Naive B cell (primary cell): Measurements from ENCODE around the gene ZFP28. TPM values are rescaled to one million over a fixed set of nuclear protein-coding genes. Genes with fewer than 3 reads are reported as not detected.

Experiments used
- ATAC-seq, 2 donors: fragments of 150-1000 bp; cut with Tn5 transposase; 2 replicates each; pipeline ENCODE4 v1.10.0; 2021; ENCODE audit warnings: low read depth in 2 of 2, mild to moderate bottlenecking in 2 of 2, moderate library complexity in 2 of 2
- DNase-seq: peaks from one replicate; pipeline ENCODE4 v3.0.0; 2022
- H3K27ac Mint-ChIP-seq, 6 donors: one replicate each; pipeline ENCODE4 v1.8.0; 2020 to 2022; ENCODE audit warnings: mild to moderate bottlenecking in 6 of 6, mixed read lengths in 6 of 6, moderate library complexity in 5 of 6, inconsistent platforms in 2 of 6
- H3K27me3 Mint-ChIP-seq, 3 donors: one replicate each; pipeline ENCODE4 v1.8.0; 2021 to 2022; ENCODE audit warnings: mixed read lengths in 3 of 3, mild to moderate bottlenecking in 1 of 3
- H3K36me3 Mint-ChIP-seq, 2 donors: one replicate each; pipeline ENCODE4 v1.8.0; 2020 to 2022; ENCODE audit warnings: mixed read lengths in 2 of 2, inconsistent platforms in 1 of 2, mild to moderate bottlenecking in 1 of 2
- H3K4me1 Mint-ChIP-seq, 3 donors: one replicate each; pipeline ENCODE4 v1.8.0; 2020 to 2022; ENCODE audit warnings: mixed read lengths in 3 of 3, inconsistent platforms in 1 of 3, mild to moderate bottlenecking in 1 of 3, moderate library complexity in 1 of 3
- H3K4me3 Mint-ChIP-seq, 8 donors: one replicate each; pipeline ENCODE4 v1.8.0; 2020 to 2022; ENCODE audit warnings: mild to moderate bottlenecking in 8 of 8, mixed read lengths in 8 of 8, moderate library complexity in 8 of 8, inconsistent platforms in 2 of 8
- H3K9me3 Mint-ChIP-seq, 7 donors: one replicate each; pipeline ENCODE4 v1.8.0; 2020 to 2022; ENCODE audit warnings: mixed read lengths in 7 of 7, mild to moderate bottlenecking in 5 of 7, inconsistent platforms in 2 of 7, moderate library complexity in 1 of 7
- polyA plus RNA-seq, 6 donors: library from polyadenylated mRNA; unstranded; fragments of 300-500 nt; fragmentation: Illumina TruSeq; gene quantifications; one replicate each; pipeline ENCODE4 v1.2.3, GENCODE V29; 2021; ENCODE audit warnings: low read depth in 6 of 6

Gene ZFP28
- polyA plus RNA-seq = 1 to 10 TPM in 5 of 6 donors, not detected in 1; 1.8 to 4.7 (median 4.1) TPM

DNA sequence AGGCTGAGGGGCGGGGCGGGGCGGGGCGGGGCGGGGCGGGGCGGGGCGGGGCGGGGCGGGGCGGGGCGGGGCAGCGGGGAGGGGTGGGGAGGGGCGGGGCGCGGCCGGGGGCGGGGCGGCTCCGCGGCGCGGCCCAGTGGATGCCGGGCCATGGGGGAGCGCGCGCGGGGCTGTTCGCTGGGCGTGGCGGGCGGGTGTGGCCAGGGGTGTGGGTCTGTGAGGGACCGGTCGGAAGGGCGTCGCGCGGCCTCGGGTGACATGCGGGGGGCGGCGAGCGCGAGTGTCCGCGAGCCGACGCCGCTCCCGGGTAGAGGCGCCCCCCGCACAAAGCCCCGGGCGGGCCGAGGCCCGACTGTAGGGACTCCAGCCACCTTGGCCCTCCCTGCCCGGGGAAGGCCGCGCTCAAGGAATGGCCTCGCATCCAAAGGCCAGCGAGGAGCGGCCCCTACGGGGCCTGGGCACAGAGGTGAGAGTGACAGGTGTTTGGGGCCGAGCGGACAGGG is at the start of gene ZFP28:
ZFP28 (plus strand) TSS at position 188 of the 503 bp plus-strand sequence; CDS start at position 259, 71 bp downstream.
- Mint-ChIP-seq H3K36me3 (peaks cover 27 to 40% of the 10 kb centered on the region in 2 donors), H3K4me3 (peak within 1 kb of the TSS; percentile 91 to 97 (median 95)), H3K27me3 (no peaks in the 10 kb centered on the region), H3K9me3 (peaks cover 15 to 76% (median 60%) of the 10 kb centered on the region in 7 donors), H3K27ac (peak within 1 kb of the TSS; percentile 87 to 99 (median 97)), H3K4me1 (peaks cover 26 to 29% (median 26%) of the 10 kb centered on the region in 3 donors)
- DNase-seq (no peak), ATAC-seq (peak; percentile 56 to 64)

DNA sequence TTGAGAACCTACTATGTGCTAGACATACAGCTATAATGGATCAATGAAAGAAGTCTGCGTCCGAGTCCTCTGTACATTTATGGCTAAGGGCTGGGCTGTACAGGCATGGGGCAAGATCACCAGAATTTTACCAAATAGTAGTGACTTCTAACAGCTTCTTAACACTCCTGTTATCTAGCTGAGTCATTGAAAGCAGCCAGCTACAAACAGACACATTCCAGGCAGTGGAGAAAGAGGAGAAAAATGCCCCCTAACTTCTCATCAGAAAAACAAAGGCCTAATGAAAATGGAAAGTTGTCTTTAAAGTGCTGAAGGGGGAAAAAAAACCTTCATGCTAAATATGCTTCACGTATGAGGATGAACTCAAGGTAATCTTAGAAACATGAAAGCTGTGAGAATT is 47.3 kb upstream of the ZFP28 start:
- DNase-seq (no peak), ATAC-seq (no peak)
- H3K27me3 Mint-ChIP-seq = no peaks in the 10 kb centered on the region
- H3K4me3 Mint-ChIP-seq = no peak overlapping the region
- peaks cover 0 to 3% (median 0%) of the 10 kb centered on the region in 3 donors for H3K4me1 Mint-ChIP-seq
- H3K27ac Mint-ChIP-seq = no peak overlapping the region
- H3K36me3 Mint-ChIP-seq = peaks cover 65 to 81% of the 10 kb centered on the region in 2 donors
- H3K9me3 Mint-ChIP-seq = peaks cover 17 to 89% (median 57%) of the 10 kb centered on the region in 7 donors

DNA sequence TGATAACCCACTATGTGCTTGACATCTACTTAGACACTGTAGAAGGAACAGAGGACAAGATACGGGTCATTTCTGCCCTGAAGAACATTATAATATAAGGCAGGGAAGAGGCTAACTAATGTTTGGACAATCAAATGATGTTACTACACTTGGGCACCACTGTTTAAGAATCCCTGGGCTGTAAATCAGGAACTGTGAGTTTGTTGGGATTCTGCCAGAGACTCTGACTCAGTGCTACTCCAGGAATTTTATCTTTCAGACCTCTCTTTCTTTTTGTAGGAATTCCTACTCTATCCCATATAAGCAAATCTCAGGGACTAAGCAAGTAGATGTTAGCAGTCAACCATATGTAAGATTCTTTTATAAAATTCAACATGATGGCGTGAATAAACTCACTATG is 34.2 kb upstream of the ZFP28 start:
- peaks cover 0 to 8% (median 0%) of the 10 kb centered on the region in 3 donors for H3K4me1 Mint-ChIP-seq

DNA sequence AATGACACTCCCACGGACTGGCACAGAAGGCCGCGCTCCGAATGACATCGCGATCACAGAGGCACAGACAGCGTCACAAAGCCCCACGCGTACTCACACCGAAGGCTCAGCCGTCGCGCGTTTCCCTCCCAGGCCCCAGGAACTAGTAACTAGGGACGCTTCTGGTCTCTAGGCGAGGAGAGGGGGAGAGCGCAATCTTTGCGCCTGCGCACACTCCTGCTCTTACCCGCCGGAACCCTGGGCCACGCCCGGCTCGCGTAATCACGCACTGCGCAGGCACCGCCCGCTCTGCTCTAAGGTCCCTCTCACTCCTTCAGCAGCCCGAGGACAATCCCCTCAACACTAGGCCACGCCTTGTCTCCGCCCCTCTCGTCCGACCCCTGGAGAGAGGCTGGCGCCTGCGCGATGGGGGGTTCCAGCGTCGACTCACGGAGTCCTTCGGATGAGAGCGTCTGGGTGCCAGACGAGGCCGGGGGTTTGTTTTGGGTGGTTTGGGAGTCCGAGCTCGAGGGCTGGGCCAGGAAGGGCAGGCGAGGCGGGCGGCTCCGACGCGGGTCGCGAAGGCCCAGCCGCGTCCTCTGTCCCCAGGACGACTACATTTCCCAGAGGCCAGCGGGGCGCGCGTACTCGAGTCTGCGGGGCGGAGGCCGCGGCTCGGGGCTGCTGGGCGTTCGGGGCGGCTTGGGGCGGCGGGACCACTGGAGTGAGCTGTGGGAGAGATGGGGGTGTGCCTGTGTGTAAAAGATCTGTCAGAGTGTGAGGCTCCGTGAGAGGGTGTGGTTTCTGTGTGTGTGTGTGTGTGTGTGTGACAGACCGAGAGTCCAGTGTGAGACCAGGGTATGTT is 31.1 kb upstream of the ZFP28 start, which contains the start of gene ZNF471:
ZNF471 (plus strand) TSS at position 410 of the 844 bp plus-strand sequence. CDS start 3,717 bp downstream, outside the sequence.
- peaks cover 5 to 6% of the 10 kb centered on the region in 2 donors for H3K36me3 Mint-ChIP-seq

More for the DNA sequence above, 34.2 kb upstream of the ZFP28 start:
- no peak for ATAC-seq
- H3K27me3 Mint-ChIP-seq = no peaks in the 10 kb centered on the region
- no peak for DNase-seq
- H3K9me3 Mint-ChIP-seq = peaks cover 9 to 61% (median 35%) of the 10 kb centered on the region in 7 donors
- H3K36me3 Mint-ChIP-seq = peaks cover 25 to 26% of the 10 kb centered on the region in 2 donors
- no peak overlapping the region for H3K4me3 Mint-ChIP-seq
- no peak overlapping the region for H3K27ac Mint-ChIP-seq

DNA sequence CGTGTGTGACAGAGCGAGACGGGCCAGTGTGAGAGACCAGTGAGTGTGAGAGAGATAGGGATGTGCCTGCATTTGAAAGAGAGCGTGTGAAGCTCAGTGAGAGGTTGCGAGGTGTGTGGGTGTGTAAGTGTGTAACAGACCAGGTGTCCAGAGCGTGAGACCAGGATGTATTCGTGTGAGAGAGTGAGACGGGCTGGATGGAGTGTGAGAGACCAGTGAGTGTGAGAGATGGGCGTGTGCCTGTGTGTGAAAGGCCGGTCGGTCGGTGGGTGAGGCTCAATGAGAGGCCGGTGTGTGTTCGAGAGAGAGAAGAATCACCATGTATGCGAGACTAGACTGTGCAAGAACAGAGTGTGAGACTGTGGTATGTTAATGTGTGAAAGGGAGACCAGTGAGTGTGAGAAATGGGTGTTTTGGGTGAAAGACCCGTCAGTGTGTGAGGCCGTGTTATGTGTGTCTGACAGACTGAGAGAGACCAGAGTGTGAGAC is 30.4 kb upstream of the ZFP28 start:
- Mint-ChIP-seq H3K4me1 (peaks cover 0 to 8% (median 0%) of the 10 kb centered on the region in 3 donors), H3K27me3 (no peaks in the 10 kb centered on the region), H3K4me3 (no peak overlapping the region), H3K36me3 (peaks cover 8 to 9% of the 10 kb centered on the region in 2 donors), H3K9me3 (peaks cover 0 to 41% (median 30%) of the 10 kb centered on the region in 7 donors), H3K27ac (no peak overlapping the region)
- ATAC-seq (no peak), DNase-seq (peak; percentile 1)

More for the DNA sequence above, 31.1 kb upstream of the ZFP28 start, which contains the start of gene ZNF471:
- Mint-ChIP-seq H3K4me1 (peaks cover 0 to 8% (median 0%) of the 10 kb centered on the region in 3 donors), H3K27ac (no peak within 1 kb of the TSS), H3K4me3 (peak within 1 kb of the TSS in 2 of 8 donors; percentile 54 to 65), H3K9me3 (peaks cover 1 to 39% (median 25%) of the 10 kb centered on the region in 7 donors), H3K27me3 (no peaks in the 10 kb centered on the region)
- peak; percentile 96 to 97 for ATAC-seq
- DNase-seq = peak; percentile 96

DNA sequence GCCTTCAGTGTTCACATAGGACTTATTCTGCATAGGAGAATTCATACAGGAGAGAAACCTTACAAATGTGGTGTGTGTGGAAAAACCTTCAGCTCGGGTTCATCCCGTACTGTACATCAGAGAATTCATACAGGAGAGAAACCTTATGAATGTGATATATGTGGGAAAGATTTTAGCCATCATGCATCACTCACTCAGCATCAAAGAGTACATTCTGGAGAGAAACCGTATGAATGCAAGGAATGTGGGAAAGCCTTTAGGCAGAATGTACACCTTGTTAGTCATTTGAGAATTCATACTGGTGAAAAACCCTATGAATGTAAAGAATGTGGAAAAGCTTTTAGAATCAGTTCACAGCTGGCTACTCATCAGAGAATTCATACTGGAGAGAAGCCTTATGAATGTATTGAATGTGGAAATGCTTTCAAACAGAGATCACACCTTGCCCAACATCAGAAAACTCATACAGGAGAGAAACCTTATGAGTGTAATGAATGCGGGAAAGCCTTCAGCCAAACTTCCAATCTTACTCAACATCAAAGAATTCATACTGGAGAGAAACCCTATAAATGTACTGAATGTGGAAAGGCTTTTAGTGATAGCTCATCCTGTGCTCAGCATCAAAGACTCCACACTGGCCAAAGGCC is 13.4 kb upstream of the ZFP28 start:
- Mint-ChIP-seq H3K9me3 (peaks cover 18 to 97% (median 84%) of the 10 kb centered on the region in 7 donors), H3K4me1 (no peaks in the 10 kb centered on the region), H3K27ac (no peak overlapping the region), H3K4me3 (no peak overlapping the region), H3K27me3 (no peaks in the 10 kb centered on the region), H3K36me3 (peaks cover 39 to 58% of the 10 kb centered on the region in 2 donors)
- no peak for DNase-seq
- no peak for ATAC-seq

DNA sequence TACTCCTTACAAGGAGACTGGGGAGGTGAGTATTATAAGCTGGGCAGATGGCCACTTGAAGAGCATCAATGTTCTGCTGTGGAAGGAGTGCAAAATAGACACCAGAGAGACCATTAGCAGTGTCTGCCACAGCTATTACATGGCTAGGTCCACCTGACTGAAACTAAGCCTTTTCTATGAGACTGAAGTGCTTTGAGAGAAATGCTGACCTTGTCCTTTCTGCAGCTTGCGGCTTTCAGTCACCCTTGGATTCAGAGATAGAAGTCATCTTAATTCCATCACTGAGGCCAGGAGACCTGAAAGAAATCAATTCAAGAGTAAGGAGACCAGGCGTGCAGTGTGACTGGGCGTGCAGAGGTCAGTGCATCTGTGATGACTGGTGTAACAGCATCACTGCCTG is 1.3 kb upstream of the ZFP28 start:
- peak overlapping the region; percentile 91 to 97 (median 94) for H3K4me3 Mint-ChIP-seq
- H3K36me3 Mint-ChIP-seq = peaks cover 26 to 45% of the 10 kb centered on the region in 2 donors
- ATAC-seq = no peak

DNA sequence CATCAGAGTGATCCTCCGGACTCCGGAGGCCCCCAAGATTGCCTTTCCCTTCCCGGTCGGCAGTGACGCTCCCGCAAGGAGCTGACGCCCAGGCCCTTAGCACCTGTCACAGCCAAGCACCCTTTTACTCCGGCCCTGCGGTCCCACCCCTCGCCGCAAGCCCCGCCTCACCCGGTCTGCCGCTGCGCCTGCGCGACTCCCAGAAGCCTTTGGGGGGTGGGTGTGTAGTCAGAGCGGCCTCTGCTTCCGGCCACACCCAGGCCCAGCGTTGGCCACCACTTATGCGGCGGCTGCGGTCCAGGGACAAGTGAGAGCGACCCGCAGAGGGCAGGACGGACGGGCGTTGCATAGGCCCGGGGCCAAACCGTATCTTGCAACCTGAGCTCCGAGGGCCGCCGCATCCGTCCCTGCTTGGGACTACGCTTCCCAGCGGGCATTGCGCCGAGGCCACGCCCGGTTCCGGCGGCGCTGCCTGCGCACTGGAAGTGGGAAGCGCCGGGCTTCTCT is 441 bp upstream of the ZFP28 start:
- Mint-ChIP-seq H3K36me3 (peaks cover 24 to 41% of the 10 kb centered on the region in 2 donors), H3K9me3 (peaks cover 15 to 73% (median 60%) of the 10 kb centered on the region in 7 donors), H3K4me3 (peak overlapping the region; percentile 91 to 97 (median 94)), H3K4me1 (peaks cover 26 to 29% (median 26%) of the 10 kb centered on the region in 3 donors), H3K27me3 (no peaks in the 10 kb centered on the region), H3K27ac (peak overlapping the region; percentile 87 to 99 (median 97))
- ATAC-seq (peak; percentile 88 to 91), DNase-seq (peak; percentile 94)

More for the DNA sequence above, 1.3 kb upstream of the ZFP28 start:
- peaks cover 0 to 6% (median 0%) of the 10 kb centered on the region in 3 donors for H3K27me3 Mint-ChIP-seq
- H3K4me1 Mint-ChIP-seq = peaks cover 26 to 29% (median 26%) of the 10 kb centered on the region in 3 donors
- no peak for DNase-seq
- H3K9me3 Mint-ChIP-seq = peaks cover 15 to 77% (median 63%) of the 10 kb centered on the region in 7 donors
- peak overlapping the region; percentile 63 to 99 (median 92) for H3K27ac Mint-ChIP-seq

DNA sequence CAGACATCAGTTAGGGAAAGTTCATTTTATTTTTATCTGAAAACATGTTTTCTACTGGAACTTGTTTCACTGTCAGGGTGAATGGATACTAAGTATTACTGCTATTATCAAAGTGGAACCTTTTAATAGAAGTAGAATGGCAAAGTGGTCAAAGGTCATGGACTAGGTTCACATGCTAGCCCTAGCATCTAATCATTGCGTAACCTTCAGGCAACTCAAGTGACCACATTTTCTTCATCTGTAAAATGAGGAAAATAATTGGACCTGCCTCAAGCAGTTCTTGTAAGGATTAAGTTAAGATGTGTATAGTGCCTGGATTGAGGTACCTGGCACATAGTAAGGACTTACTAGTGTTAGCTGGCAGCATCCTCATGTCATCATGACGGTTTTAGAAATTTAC is 5.0 kb downstream of the ZFP28 start:
- Mint-ChIP-seq H3K27ac (no peak overlapping the region), H3K4me3 (no peak overlapping the region), H3K27me3 (no peaks in the 10 kb centered on the region), H3K36me3 (peaks cover 48 to 52% of the 10 kb centered on the region in 2 donors), H3K4me1 (peaks cover 15 to 20% (median 17%) of the 10 kb centered on the region in 3 donors), H3K9me3 (peaks cover 9 to 71% (median 55%) of the 10 kb centered on the region in 7 donors)
- DNase-seq (no peak), ATAC-seq (no peak)

DNA sequence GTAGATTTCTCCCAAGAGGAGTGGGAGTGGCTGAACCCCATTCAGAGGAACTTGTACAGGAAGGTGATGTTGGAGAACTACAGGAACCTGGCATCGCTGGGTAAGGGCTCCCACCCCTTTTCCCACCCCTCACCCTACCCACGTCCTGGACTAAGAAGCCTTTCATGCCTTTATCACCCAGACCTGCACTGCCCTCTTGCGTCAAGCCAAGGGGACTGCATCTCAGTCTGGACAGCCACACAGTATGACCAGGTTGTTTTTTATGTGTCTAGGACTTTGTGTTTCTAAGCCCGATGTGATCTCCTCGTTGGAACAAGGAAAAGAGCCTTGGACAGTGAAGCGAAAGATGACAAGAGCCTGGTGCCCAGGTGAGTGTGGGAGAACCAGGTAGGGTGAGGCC is 8.8 kb downstream of the ZFP28 start:
- Mint-ChIP-seq H3K36me3 (peaks cover 52 to 59% of the 10 kb centered on the region in 2 donors), H3K9me3 (peaks cover 6 to 81% (median 63%) of the 10 kb centered on the region in 7 donors), H3K27me3 (no peaks in the 10 kb centered on the region)

DNA sequence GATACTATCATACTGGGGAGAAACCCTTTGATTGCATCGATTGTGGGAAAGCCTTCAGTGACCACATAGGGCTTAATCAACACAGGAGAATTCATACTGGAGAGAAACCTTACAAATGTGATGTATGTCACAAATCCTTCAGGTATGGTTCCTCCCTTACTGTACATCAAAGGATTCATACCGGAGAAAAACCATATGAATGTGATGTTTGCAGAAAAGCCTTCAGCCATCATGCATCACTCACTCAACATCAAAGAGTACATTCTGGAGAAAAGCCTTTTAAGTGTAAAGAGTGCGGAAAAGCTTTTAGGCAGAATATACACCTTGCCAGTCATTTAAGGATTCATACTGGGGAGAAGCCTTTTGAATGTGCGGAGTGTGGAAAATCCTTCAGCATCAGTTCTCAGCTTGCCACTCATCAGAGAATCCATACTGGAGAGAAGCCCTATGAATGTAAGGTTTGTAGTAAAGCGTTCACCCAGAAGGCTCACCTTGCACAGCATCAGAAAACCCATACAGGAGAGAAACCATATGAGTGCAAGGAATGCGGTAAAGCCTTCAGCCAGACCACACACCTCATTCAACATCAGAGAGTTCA is 15.6 kb downstream of the ZFP28 start:
- no peak for ATAC-seq
- DNase-seq = no peak
- Mint-ChIP-seq H3K4me1 (no peaks in the 10 kb centered on the region), H3K36me3 (peaks cover 59 to 61% of the 10 kb centered on the region in 2 donors), H3K4me3 (no peak overlapping the region), H3K27me3 (no peaks in the 10 kb centered on the region), H3K9me3 (peaks cover 18 to 91% (median 75%) of the 10 kb centered on the region in 7 donors), H3K27ac (no peak overlapping the region)

More for the DNA sequence above, 8.8 kb downstream of the ZFP28 start:
- no peak for DNase-seq
- Mint-ChIP-seq H3K27ac (no peak overlapping the region), H3K4me1 (no peaks in the 10 kb centered on the region), H3K4me3 (peak overlapping the region in 1 of 8 donors; percentile 52)
- no peak for ATAC-seq

DNA sequence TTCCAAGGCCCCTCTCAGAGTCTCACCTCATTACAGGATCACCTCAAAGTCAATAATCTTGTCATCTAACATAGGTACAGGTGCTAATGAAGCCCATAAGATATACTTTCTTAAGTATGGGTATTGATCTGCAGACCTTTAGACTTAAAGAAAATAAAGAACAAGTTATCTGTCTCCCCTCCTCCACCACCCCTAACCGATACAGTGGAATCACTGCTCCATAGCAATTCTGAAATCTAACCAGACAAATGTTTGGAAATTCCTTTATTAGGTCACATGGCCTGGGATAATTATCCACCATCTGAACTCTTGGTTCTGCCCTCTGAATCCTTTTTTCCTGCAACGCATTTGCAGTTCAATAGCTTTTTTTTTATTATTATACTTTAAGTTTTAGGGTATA is 24.0 kb downstream of the ZFP28 start:
- no peak overlapping the region for H3K4me3 Mint-ChIP-seq
- ATAC-seq (no peak), DNase-seq (no peak)
- H3K9me3 Mint-ChIP-seq = peaks cover 11 to 91% (median 82%) of the 10 kb centered on the region in 7 donors
- no peaks in the 10 kb centered on the region for H3K27me3 Mint-ChIP-seq
- peaks cover 16 to 18% (median 16%) of the 10 kb centered on the region in 3 donors for H3K4me1 Mint-ChIP-seq
- no peak overlapping the region for H3K27ac Mint-ChIP-seq
- H3K36me3 Mint-ChIP-seq = peaks cover 41 to 49% of the 10 kb centered on the region in 2 donors
